Breast epithelium (tissue), 4 donors: ENCODE measurements around the gene MRPS10. TPM values are rescaled to one million over a fixed set of nuclear protein-coding genes. Genes with fewer than 3 reads are reported as not detected.
A peak's percentile ranks its signal among the peaks of the same experiment; 100 is the strongest.
"Not testable (repeated sequence)": the region's sequence is repeated elsewhere in the genome, so short reads cannot be mapped to it uniquely, and the experiment has no call there.

Experiments used
- DNase-seq, 2 donors: peaks; one replicate each; pipeline ENCODE4 v3.0.0-alpha.2; 2019; ENCODE audit warnings: low spot score in 2 of 2
- H3K27ac ChIP-seq, 2 donors: fragments of 200-600 bp; sonication (generic) in 1 of 2; one replicate each; pipeline ENCODE4 v1.5.1; 2016 to 2019; ENCODE audit warnings: mild to moderate bottlenecking in 1 of 2
- H3K27me3 ChIP-seq, 2 donors: fragments of 200-600 bp; sonication (generic) in 1 of 2; one replicate each; pipeline versions ENCODE4 v1.5.1 to v1.6.0; 2017 to 2019; ENCODE audit warnings: control low read depth in 1 of 2, mild to moderate bottlenecking in 1 of 2
- H3K36me3 ChIP-seq: fragments of 200-600 bp; one replicate; pipeline ENCODE4 v1.5.1; 2019
- H3K4me1 ChIP-seq, 2 donors: fragments of 200-600 bp; sonication (generic); one replicate each; pipeline ENCODE4 v1.5.1; 2016 to 2019; ENCODE audit warnings: control low read depth in 1 of 2
- H3K4me3 ChIP-seq, 3 donors: fragments of 200-600 bp; sonication (generic); 1 replicate in 2 of 3; 2 replicates in 1 of 3; pipeline ENCODE4 v1.5.1; 2016 to 2019; ENCODE audit warnings: mild to moderate bottlenecking in 3 of 3, moderate library complexity in 2 of 3
- H3K9me3 ChIP-seq, 2 donors: fragments of 200-600 bp; sonication (generic) in 1 of 2; one replicate each; pipeline ENCODE4 v1.5.1; 2016 to 2019; ENCODE audit warnings: control low read depth in 1 of 2
- POLR2A ChIP-seq: fragments of 450-650 bp; IDR thresholded peaks from one replicate; pipeline ENCODE4 v1.6.1; 2016; ENCODE audit warnings: antibody characterized with exemption, mild to moderate bottlenecking, moderate library complexity
- POLR2AphosphoS5 ChIP-seq, 3 donors: sonication (generic); formaldehyde crosslinking; IDR thresholded peaks; one replicate each; pipeline ENCODE4 v1.6.1; 2017; ENCODE audit warnings: antibody characterized with exemption in 3 of 3
- intact Hi-C: fragments of 100-400 bp; cut with DNase I; formaldehyde crosslinking; loops from one replicate; pipeline ENCODE4 v1.15.1; 2023; ENCODE audit warnings: low total_unique reads
- total RNA-seq, 3 donors: library from RNA; depleted of rRNA; stranded (reverse); fragments of >200 nt; gene quantifications; one replicate each; pipeline ENCODE4 v1.1.0, GENCODE V29; 2016
- TF ChIP-seq, protein P1 (sequence below), 3 donors: fragments of 450-650 bp; IDR thresholded peaks; one replicate each; pipeline ENCODE4 v1.5.1; 2016 to 2017; ENCODE audit warnings: antibody characterized with exemption in 3 of 3, mild to moderate bottlenecking in 3 of 3, moderate library complexity in 3 of 3

The MRPS10 gene
- total RNA-seq, 3 donors from 2014 or later, result 25.6 to 37.0 (median 33.4) TPM

- no peaks in the 10 kb centered on the region for H3K36me3 ChIP-seq
- H3K4me3 ChIP-seq, result no peak overlapping the region
- no peak overlapping the region for H3K27ac ChIP-seq
- DNase-seq, result no peak
- intact Hi-C loops, result no loop called here
- TF ChIP-seq POLR2AphosphoS5 (IDR thresholded peaks at IDR 0.05) (no peak), POLR2A (no peak)
- TF ChIP-seq, protein P1, sequence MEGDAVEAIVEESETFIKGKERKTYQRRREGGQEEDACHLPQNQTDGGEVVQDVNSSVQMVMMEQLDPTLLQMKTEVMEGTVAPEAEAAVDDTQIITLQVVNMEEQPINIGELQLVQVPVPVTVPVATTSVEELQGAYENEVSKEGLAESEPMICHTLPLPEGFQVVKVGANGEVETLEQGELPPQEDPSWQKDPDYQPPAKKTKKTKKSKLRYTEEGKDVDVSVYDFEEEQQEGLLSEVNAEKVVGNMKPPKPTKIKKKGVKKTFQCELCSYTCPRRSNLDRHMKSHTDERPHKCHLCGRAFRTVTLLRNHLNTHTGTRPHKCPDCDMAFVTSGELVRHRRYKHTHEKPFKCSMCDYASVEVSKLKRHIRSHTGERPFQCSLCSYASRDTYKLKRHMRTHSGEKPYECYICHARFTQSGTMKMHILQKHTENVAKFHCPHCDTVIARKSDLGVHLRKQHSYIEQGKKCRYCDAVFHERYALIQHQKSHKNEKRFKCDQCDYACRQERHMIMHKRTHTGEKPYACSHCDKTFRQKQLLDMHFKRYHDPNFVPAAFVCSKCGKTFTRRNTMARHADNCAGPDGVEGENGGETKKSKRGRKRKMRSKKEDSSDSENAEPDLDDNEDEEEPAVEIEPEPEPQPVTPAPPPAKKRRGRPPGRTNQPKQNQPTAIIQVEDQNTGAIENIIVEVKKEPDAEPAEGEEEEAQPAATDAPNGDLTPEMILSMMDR (IDR thresholded peaks at IDR 0.05), result no peak
- H3K9me3 ChIP-seq, result no peaks in the 10 kb centered on the region
- H3K4me1 ChIP-seq, result no peaks in the 10 kb centered on the region
- H3K27me3 ChIP-seq, result no peaks in the 10 kb centered on the region
Observed at GRCh38 chr6:42224222-42225028, 6.8 kb upstream of the MRPS10 start.

DNA sequence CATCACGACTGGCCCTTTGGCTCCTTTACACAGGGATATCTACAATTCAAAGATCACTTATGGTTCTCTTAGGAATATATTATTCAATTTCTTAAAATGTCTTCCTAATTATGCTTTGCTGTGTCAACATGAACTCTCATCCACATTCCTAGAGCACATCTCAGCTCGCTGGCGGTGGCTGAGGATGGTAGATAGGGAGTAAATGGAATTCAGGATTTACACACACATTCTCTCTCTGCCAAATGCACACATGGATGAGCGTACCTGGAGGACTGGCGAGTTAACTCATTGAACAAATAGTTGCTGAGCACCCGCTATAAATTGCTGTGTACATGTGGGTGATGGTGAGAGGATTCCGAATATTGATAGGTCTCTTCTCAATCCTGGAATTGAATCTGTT is 4.8 kb upstream of the MRPS10 start:
- no peak for DNase-seq
- Histone ChIP-seq H3K27me3 (no peaks in the 10 kb centered on the region), H3K27ac (no peak overlapping the region), H3K36me3 (no peaks in the 10 kb centered on the region), H3K9me3 (no peaks in the 10 kb centered on the region), H3K4me3 (no peak overlapping the region), H3K4me1 (no peaks in the 10 kb centered on the region)
- TF ChIP-seq POLR2AphosphoS5 (IDR thresholded peaks at IDR 0.05) (no peak), POLR2A (no peak)
- TF ChIP-seq, protein P1 (IDR thresholded peaks at IDR 0.05), result no peak
- intact Hi-C loops, result no loop called here

GRCh38 chr6:42221546-42221945 is 3.9 kb upstream of the MRPS10 start:
- intact Hi-C loops, result no loop called here
- DNase-seq, result no peak

GRCh38 chr6:42220807-42221206 is 3.1 kb upstream of the MRPS10 start:
- Histone ChIP-seq H3K27ac (no peak overlapping the region), H3K4me3 (no peak overlapping the region), H3K4me1 (no peaks in the 10 kb centered on the region), H3K27me3 (no peaks in the 10 kb centered on the region), H3K36me3 (no peaks in the 10 kb centered on the region), H3K9me3 (no peaks in the 10 kb centered on the region)
- no peak for DNase-seq
- intact Hi-C loops, result no loop called here
- TF ChIP-seq POLR2AphosphoS5 (IDR thresholded peaks at IDR 0.05), result no peak
- no peak for TF ChIP-seq POLR2A
- TF ChIP-seq, protein P1 (IDR thresholded peaks at IDR 0.05), result no peak

More at GRCh38 chr6:42221546-42221945, 3.9 kb upstream of the MRPS10 start:
- no peak for TF ChIP-seq POLR2AphosphoS5 (IDR thresholded peaks at IDR 0.05)
- TF ChIP-seq, protein P1 (IDR thresholded peaks at IDR 0.05), result no peak
- Histone ChIP-seq H3K4me1 (no peaks in the 10 kb centered on the region), H3K36me3 (no peaks in the 10 kb centered on the region), H3K27me3 (no peaks in the 10 kb centered on the region), H3K27ac (no peak overlapping the region), H3K9me3 (no peaks in the 10 kb centered on the region), H3K4me3 (no peak overlapping the region)

- TF ChIP-seq POLR2A (no peak), POLR2AphosphoS5 (IDR thresholded peaks at IDR 0.05) (no peak)
- TF ChIP-seq, protein P1 (IDR thresholded peaks at IDR 0.05), result no peak
- Histone ChIP-seq H3K27me3 (no peaks in the 10 kb centered on the region), H3K27ac (peak overlapping the region; percentile 64 to 82), H3K4me1 (no peaks in the 10 kb centered on the region), H3K4me3 (peak overlapping the region; percentile 75 to 78 (median 75)), H3K36me3 (no peaks in the 10 kb centered on the region), H3K9me3 (no peaks in the 10 kb centered on the region)
- intact Hi-C loops, result no loop called here
- no peak for DNase-seq
Observed at GRCh38 chr6:42217157-42217518, 523 bp downstream of the MRPS10 start.

GRCh38 chr6:42216495-42216894 is 1.2 kb downstream of the MRPS10 start:
- intact Hi-C loops, H3K9me3 ChIP-seq, H3K4me1 ChIP-seq, H3K36me3 ChIP-seq, H3K27me3 ChIP-seq, DNase-seq, H3K27ac ChIP-seq: not testable (repeated sequence)
- H3K4me3 ChIP-seq, result peak overlapping the region in 2 of 3 donors; percentile 75 to 78
